SK-N-MC (cell line): ENCODE measurements around the gene CCL1.

ENCODE experiments used
- EZH2 ChIP-seq: fragments of 200-600 bp; sonication (generic); IDR thresholded peaks from one replicate; pipeline ENCODE4 v1.6.1; 2017; ENCODE audit warnings: antibody characterized with exemption
- FOXP2 ChIP-seq: optimal IDR thresholded peaks from 2 replicates; pipeline ENCODE3; 2011; ENCODE audit warnings: mild to moderate bottlenecking, moderate library complexity; ENCODE audit not compliant: insufficient read depth; ENCODE audit errors: extremely low read length, control extremely low read depth
- POLR2AphosphoS5 ChIP-seq: IDR thresholded peaks from 2 replicates; pipeline ENCODE4 v1.6.1; 2012; ENCODE audit warnings: mild to moderate bottlenecking, low read depth, low read length, borderline replicate concordance

DNA sequence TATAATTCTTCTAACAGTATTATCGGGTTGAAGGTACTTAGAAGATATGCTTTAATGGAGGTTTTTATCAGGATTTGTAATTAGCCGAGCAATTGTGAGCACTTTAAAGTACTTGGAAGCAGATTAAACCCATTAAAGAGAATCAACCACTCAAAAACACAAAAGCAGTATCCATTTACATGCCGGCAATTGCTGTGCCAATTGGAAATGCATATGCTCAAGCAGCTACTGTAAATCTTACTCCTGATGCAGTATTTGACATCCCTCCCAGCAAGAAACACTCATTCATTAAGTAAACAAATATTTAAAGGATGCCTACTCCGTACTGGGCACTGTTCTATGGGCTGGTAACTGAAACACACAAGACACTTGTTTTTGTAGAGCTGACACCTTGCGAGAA, 11.4 kb upstream of the CCL1 start:
- no peak for TF ChIP-seq EZH2
- no peak for TF ChIP-seq POLR2AphosphoS5
- TF ChIP-seq FOXP2: no peak
